GM12892 (cell line): ENCODE results near the gene RNF175.

ENCODE experiments used
- POLR2A ChIP-seq: IDR thresholded peaks from 2 replicates; pipeline ENCODE4 v1.6.1; 2011; ENCODE audit warnings: low read depth, low read length, control low read depth
- POLR2AphosphoS5 ChIP-seq: IDR thresholded peaks from 2 replicates; pipeline ENCODE4 v1.6.1; 2011; ENCODE audit warnings: low read depth, low read length, control low read depth
- TAF1 ChIP-seq: IDR thresholded peaks from 2 replicates; pipeline ENCODE4 v1.6.1; 2011; ENCODE audit warnings: low read depth, mild to moderate bottlenecking, control low read depth, low read length, borderline replicate concordance

- TF ChIP-seq TAF1 (no peak), POLR2AphosphoS5 (no peak), POLR2A (no peak)
Measured at GRCh38 chr4:153778383-153778782, 18.6 kb upstream of the RNF175 start.
